ENCODE data around the gene CTSA.

The CTSA gene

DNA sequence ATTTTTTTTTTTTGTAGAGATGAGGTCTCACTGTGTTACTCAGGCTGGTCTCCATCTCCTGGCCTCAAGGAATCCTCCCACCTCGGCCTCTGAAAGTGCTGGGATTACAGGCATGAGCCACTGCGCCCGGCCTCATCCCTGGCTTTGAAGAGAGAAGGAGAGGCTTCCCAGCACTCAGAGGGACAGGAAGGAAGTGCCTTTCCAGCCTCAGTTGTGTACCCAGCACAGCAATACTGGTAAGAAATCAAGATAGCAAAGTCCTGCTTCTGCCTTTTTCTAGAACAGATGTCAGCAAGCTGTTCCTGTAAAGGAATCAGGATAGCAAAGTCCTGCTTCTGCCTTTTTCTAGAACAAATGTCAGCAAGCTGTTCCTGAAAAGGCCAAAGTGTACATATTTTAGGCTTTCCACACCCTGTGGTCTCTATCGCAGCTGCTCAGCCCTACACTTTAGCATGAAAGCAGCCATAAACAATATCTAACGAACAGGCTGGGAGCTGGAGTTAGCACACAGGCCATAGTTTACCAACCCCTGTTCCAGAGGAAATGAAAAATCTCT lies 27.1 kb downstream of the CTSA start:
- peak; percentile 60 for DNase-seq (ENCODE audit: low read depth)
- TF ChIP-seq CTCF (conservative IDR thresholded peaks at IDR 0.05; ENCODE audit: control insufficient read depth, insufficient read depth, low read depth, low read length) = no peak
- no peak overlapping the region for H3K4me3 ChIP-seq (ENCODE audit: control insufficient read depth, low read depth, low read length)

DNA sequence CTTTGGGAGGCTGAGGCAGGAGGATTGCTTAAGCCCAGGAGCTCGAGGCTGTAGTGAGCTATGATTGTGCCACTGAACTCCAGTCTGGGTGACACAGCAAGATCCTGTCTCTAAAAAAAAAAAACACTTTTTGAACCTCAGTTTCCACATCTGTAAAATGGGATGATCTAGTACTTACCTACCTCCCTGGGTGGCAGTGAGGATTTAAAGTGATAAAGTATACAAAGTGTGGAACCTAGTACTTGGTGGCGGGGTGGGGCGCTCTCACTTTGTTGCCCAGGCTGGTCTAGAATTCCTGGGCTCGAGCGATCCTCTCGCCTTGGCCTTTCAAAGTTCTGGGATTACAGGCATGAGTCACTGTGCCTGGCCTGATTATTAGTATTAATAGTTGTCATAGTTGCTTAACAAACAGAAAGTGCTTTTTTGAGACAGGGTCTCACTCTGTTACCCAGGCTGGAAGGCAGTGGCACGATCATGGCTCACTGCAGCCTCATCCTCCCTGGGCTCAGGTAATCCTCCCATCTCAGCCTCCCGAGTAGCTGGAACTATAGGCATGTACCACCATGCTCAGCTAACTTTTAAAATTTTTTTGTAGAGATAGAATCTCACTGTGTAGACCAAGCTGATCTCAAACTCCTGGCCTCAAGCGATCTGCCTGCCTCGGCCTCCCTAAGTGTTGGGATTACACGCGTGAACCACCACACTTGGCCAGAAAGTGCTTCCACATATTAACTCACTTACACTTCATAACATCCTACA lies 27.8 kb downstream of the CTSA start:
- H3K4me3 ChIP-seq (ENCODE audit: control insufficient read depth, low read depth, low read length) = no peak overlapping the region
- TF ChIP-seq CTCF (conservative IDR thresholded peaks at IDR 0.05; ENCODE audit: control insufficient read depth, insufficient read depth, low read depth, low read length) = no peak

DNA sequence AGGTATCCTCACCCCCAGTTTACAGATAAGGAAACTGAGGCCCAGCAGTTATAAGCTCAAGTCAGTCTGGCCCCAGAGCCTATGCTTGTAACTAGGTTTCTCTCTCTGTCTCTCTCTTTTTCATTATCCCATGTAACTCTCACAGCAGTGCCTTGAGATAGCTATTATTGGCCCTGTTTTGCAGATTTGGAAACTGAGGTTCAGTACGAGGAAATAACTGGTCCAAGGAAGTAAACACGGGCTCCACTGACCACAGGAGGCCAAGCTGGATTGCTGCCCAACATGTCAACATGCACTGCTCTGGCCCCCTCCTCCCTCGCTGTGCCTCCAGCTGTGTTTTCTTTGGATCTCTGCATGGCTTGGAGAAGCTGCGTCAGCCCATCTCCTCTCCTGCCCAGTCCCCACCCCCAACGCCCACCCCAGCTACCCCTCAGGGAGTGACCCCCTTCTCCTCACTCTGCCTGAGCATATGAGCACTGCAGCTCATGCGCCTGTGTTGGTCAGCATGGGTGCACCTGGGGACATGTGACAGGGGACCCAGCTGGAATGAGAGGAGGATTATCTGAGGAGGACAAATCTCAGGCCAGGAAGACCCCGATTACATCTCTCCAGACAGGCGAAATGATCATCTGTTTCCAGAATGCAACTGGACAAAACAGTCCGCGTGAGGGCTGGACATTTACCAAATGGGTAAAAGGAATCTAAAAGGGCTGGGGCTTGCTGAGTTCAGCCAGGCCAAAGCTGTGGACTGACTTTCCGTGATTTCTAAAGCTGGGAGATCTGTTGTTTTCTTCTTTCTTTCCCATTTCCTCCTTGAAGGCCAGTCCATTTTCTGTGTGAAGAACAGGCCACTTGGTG lies 28.6 kb downstream of the CTSA start:
- TF ChIP-seq CTCF (conservative IDR thresholded peaks at IDR 0.05; ENCODE audit: control insufficient read depth, insufficient read depth, low read depth, low read length) = no peak
- peak; percentile 92 for DNase-seq (ENCODE audit: low read depth)
- no peak overlapping the region for H3K4me3 ChIP-seq (ENCODE audit: control insufficient read depth, low read depth, low read length)

More for the DNA sequence above, 27.8 kb downstream of the CTSA start:
- peak; percentile 47 for DNase-seq (ENCODE audit: low read depth)

GRCh38 chr20:45920462-45921336 lies 29.6 kb downstream of the CTSA start:
- no peak for TF ChIP-seq CTCF (conservative IDR thresholded peaks at IDR 0.05; ENCODE audit: control insufficient read depth, insufficient read depth, low read depth, low read length)
- peak; percentile 41 for DNase-seq (ENCODE audit: low read depth)
- no peak overlapping the region for H3K4me3 ChIP-seq (ENCODE audit: control insufficient read depth, low read depth, low read length)

- no peak for DNase-seq (ENCODE audit: low read depth)
- no peak overlapping the region for H3K4me3 ChIP-seq (ENCODE audit: control insufficient read depth, low read depth, low read length)
- no peak for TF ChIP-seq CTCF (conservative IDR thresholded peaks at IDR 0.05; ENCODE audit: control insufficient read depth, insufficient read depth, low read depth, low read length)
Measured at GRCh38 chr20:45921337-45922189, 30.4 kb downstream of the CTSA start.

All from fibroblast of mammary gland (primary cell).